ENCODE measurements around the gene ATN1.

Gene ATN1

GRCh38 chr12:6943722-6944380 lies 16.1 kb downstream of the ATN1 start, which contains the start of the genes C12orf57 and RNU7-1:
Gene C12orf57 (plus strand): TSS chr12:6944022. CDS start chr12:6944122, 100 bp downstream.
Gene RNU7-1 (plus strand): TSS chr12:6943816.
- TF ChIP-seq RAD21 (IDR thresholded peaks at IDR 0.05; ENCODE audit: low read depth) (no peak), NFIC (IDR thresholded peaks at IDR 0.05) (no peak; the same call in none of the 2 replicates), EGR1 (IDR thresholded peaks at IDR 0.05) (no peak), CREB1 (IDR thresholded peaks at IDR 0.05; ENCODE audit: low read depth) (no peak), TCF12 (IDR thresholded peaks at IDR 0.05; ENCODE audit: low read depth) (peak; percentile 84), MAX (IDR thresholded peaks at IDR 0.05) (no peak; the same call in 1 of the 2 replicates), TEAD4 (IDR thresholded peaks at IDR 0.05) (peak; percentile 62; the same call in 1 of the 2 replicates), EP300 (IDR thresholded peaks at IDR 0.05; ENCODE audit: borderline replicate concordance) (no peak; the same call in 1 of the 2 replicates), TAF1 (IDR thresholded peaks at IDR 0.05; ENCODE audit: low read depth) (no peak; the same call in 1 of the 2 replicates), ZBTB7A (IDR thresholded peaks at IDR 0.05; ENCODE audit: low read depth) (peak; percentile 95), REST (IDR thresholded peaks at IDR 0.05; ENCODE audit: low read depth) (no peak), USF1 (IDR thresholded peaks at IDR 0.05) (no peak), FOXM1 (IDR thresholded peaks at IDR 0.05; ENCODE audit: borderline replicate concordance, low read depth) (peak; percentile 42; the same call in 1 of the 2 replicates), CEBPB (IDR thresholded peaks at IDR 0.05) (no peak; the same call in 1 of the 2 replicates), YY1 (IDR thresholded peaks at IDR 0.05; ENCODE audit: low read depth) (peak; percentile 85)

GRCh38 chr12:6944381-6945186 lies 16.8 kb downstream of the ATN1 start:
- TF ChIP-seq USF1 (IDR thresholded peaks at IDR 0.05) (no peak), RAD21 (IDR thresholded peaks at IDR 0.05; ENCODE audit: low read depth) (peak; percentile 94), YY1 (IDR thresholded peaks at IDR 0.05; ENCODE audit: low read depth) (peak; percentile 48; the same call in 1 of the 2 replicates), ZBTB7A (IDR thresholded peaks at IDR 0.05; ENCODE audit: low read depth) (no peak; the same call in 1 of the 2 replicates), TAF1 (IDR thresholded peaks at IDR 0.05; ENCODE audit: low read depth) (no peak), MAX (IDR thresholded peaks at IDR 0.05) (peak; percentile 84), TCF12 (IDR thresholded peaks at IDR 0.05; ENCODE audit: low read depth) (no peak; the same call in 1 of the 2 replicates), CREB1 (IDR thresholded peaks at IDR 0.05; ENCODE audit: low read depth) (no peak), FOXM1 (IDR thresholded peaks at IDR 0.05; ENCODE audit: borderline replicate concordance, low read depth) (0 out of 2 replicates have a peak, but pooled peaks have one; percentile 16), CEBPB (IDR thresholded peaks at IDR 0.05) (0 out of 2 replicates have a peak, but pooled peaks have one; percentile 2), TEAD4 (IDR thresholded peaks at IDR 0.05) (peak; percentile 35), NFIC (IDR thresholded peaks at IDR 0.05) (peak; percentile 49)

- TF ChIP-seq YY1 (IDR thresholded peaks at IDR 0.05; ENCODE audit: low read depth) (no peak), RAD21 (IDR thresholded peaks at IDR 0.05; ENCODE audit: low read depth) (no peak), FOXM1 (IDR thresholded peaks at IDR 0.05; ENCODE audit: borderline replicate concordance, low read depth) (no peak), ZBTB7A (IDR thresholded peaks at IDR 0.05; ENCODE audit: low read depth) (no peak), EGR1 (IDR thresholded peaks at IDR 0.05) (no peak), CEBPB (IDR thresholded peaks at IDR 0.05) (no peak), REST (IDR thresholded peaks at IDR 0.05; ENCODE audit: low read depth) (no peak), EP300 (IDR thresholded peaks at IDR 0.05; ENCODE audit: borderline replicate concordance) (no peak), NFIC (IDR thresholded peaks at IDR 0.05) (no peak), TEAD4 (IDR thresholded peaks at IDR 0.05) (no peak)
Observed at GRCh38 chr12:6945613-6946012, 17.9 kb downstream of the ATN1 start.

GRCh38 chr12:6946033-6946919 lies 18.5 kb downstream of the ATN1 start:
- no peak for TF ChIP-seq REST (IDR thresholded peaks at IDR 0.05; ENCODE audit: low read depth)
- no peak for TF ChIP-seq NFIC (IDR thresholded peaks at IDR 0.05)
- TF ChIP-seq MAX (IDR thresholded peaks at IDR 0.05): peak; percentile 2; the same call in 1 of the 2 replicates
- peak; percentile 28; the same call in 1 of the 2 replicates for TF ChIP-seq CREB1 (IDR thresholded peaks at IDR 0.05; ENCODE audit: low read depth)
- 0 out of 2 replicates have a peak, but pooled peaks have one; percentile 20 for TF ChIP-seq EP300 (IDR thresholded peaks at IDR 0.05; ENCODE audit: borderline replicate concordance)
- TF ChIP-seq USF1 (IDR thresholded peaks at IDR 0.05): no peak
- no peak for TF ChIP-seq CEBPB (IDR thresholded peaks at IDR 0.05)
- peak; percentile 56 for TF ChIP-seq YY1 (IDR thresholded peaks at IDR 0.05; ENCODE audit: low read depth)
- 0 out of 2 replicates have a peak, but pooled peaks have one; percentile 68 for TF ChIP-seq TAF1 (IDR thresholded peaks at IDR 0.05; ENCODE audit: low read depth)
- no peak for TF ChIP-seq TEAD4 (IDR thresholded peaks at IDR 0.05)
- TF ChIP-seq FOXM1 (IDR thresholded peaks at IDR 0.05; ENCODE audit: borderline replicate concordance, low read depth): no peak
- TF ChIP-seq TCF12 (IDR thresholded peaks at IDR 0.05; ENCODE audit: low read depth): peak; percentile 37; the same call in 1 of the 2 replicates
- TF ChIP-seq ZBTB7A (IDR thresholded peaks at IDR 0.05; ENCODE audit: low read depth): no peak; the same call in 1 of the 2 replicates
- TF ChIP-seq RAD21 (IDR thresholded peaks at IDR 0.05; ENCODE audit: low read depth): no peak
- TF ChIP-seq EGR1 (IDR thresholded peaks at IDR 0.05): 0 out of 2 replicates have a peak, but pooled peaks have one; percentile 8
